Rectal smooth muscle tissue (tissue), 1 donor: ENCODE results near the gene PNPLA5.
"Not testable (repeated sequence)": the region's sequence is repeated elsewhere in the genome, so short reads cannot be mapped to it uniquely, and the experiment has no call there.

Experiments
- H3K27ac ChIP-seq: one replicate; pipeline ENCODE4 v1.7.0; 2013; ENCODE audit warnings: low read depth, low read length, inconsistent platforms
- H3K27me3 ChIP-seq: one replicate; pipeline ENCODE4 v1.7.0; 2013; ENCODE audit warnings: low read length; ENCODE audit not compliant: control insufficient read depth, insufficient read depth
- H3K36me3 ChIP-seq: one replicate; pipeline ENCODE4 v1.7.0; 2013; ENCODE audit warnings: low read length; ENCODE audit not compliant: control insufficient read depth, insufficient read depth
- H3K4me1 ChIP-seq: one replicate; pipeline ENCODE4 v1.7.0; 2013; ENCODE audit warnings: low read length; ENCODE audit not compliant: control insufficient read depth, insufficient read depth
- H3K4me3 ChIP-seq: one replicate; pipeline ENCODE4 v1.7.0; 2013; ENCODE audit warnings: low read length
- H3K9ac ChIP-seq: one replicate; pipeline ENCODE4 v1.7.0; 2013; ENCODE audit warnings: low read length

The PNPLA5 gene

DNA sequence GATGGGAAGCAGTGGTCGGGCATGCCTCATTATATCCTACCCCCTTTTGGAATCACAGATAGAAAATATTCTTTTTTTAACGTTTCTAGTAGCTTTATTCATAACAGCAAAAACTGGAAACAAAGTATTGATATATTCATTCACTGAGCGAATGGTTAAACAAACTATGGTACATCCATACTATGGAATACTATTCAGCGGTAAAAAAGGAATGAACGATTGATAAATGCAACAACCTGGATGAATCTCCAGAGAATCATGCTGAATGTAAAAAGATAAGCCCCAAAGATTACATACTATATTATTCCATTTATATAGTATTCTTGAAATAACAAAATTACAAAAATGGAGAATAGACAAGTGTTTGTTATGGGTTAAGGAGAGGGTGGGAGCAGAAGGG lies 22.0 kb downstream of the PNPLA5 start:
- no peak overlapping the region for H3K27ac ChIP-seq

DNA sequence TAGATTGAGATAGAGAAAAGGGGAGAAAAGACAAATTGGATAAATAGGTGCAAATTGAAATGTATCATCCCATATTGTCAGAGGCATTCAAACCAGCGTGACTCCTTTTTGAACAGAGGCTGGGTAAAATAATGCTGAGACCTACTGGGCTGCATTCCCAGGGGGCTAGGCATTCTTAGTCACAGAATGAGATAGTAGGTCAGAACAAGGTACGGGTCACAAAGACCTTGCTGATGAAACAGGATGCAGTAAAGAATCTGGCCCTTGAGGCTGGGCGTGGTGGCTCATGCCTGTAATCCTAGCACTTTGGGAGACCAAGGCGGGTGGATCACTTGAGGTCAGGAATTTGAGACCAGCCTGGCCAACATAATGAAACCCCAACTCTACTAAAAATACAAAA lies 22.8 kb downstream of the PNPLA5 start:
- not testable (repeated sequence) for H3K36me3 ChIP-seq, H3K4me3 ChIP-seq, H3K4me1 ChIP-seq, H3K9ac ChIP-seq, H3K27me3 ChIP-seq, H3K27ac ChIP-seq

More for the DNA sequence above, 22.0 kb downstream of the PNPLA5 start:
- H3K4me1 ChIP-seq, result no peaks in the 10 kb centered on the region
- no peaks in the 10 kb centered on the region for H3K36me3 ChIP-seq
- no peak overlapping the region for H3K9ac ChIP-seq
- H3K27me3 ChIP-seq, result no peaks in the 10 kb centered on the region
- H3K4me3 ChIP-seq, result no peak overlapping the region

DNA sequence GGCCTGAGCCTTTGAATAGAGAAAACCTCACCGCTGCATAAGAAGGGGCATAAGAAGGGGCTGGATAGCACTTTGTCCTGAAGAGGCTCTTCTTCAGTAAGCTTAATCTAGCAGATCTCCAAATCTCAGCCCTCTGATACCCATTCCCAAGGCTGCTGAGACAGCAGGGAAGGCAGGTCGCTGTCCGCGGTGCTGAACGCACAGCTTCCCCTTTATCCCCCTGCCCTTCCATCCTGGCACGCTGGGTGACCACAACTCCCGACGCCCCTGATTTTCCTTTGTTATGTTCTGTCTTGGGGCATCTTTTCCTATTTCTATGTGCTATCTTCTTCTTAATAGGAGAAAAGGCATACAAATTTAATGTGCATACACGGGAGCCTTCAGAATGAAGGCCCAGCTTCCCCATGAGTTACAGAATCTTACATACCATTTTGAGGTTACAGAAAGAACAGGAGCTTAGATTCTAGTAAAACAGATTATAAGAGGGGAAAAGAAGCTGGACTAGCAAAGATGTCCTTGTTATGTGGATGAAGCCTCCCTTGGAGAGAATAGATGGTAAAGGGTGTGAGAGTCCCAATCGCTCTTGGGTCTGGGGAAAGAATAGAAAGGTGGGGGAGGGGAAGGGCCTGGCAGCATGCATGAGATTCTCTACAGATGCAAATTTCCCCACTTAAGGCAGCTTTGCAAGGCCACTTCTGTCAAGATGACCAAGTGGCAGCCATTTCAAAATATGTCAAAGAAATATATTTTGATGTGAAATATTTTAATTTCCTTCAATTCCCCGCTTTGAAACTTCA lies 23.8 kb downstream of the PNPLA5 start:
- Histone ChIP-seq H3K36me3 (no peaks in the 10 kb centered on the region), H3K4me1 (no peaks in the 10 kb centered on the region), H3K27me3 (no peaks in the 10 kb centered on the region), H3K9ac (no peak overlapping the region), H3K27ac (no peak overlapping the region), H3K4me3 (no peak overlapping the region)

DNA sequence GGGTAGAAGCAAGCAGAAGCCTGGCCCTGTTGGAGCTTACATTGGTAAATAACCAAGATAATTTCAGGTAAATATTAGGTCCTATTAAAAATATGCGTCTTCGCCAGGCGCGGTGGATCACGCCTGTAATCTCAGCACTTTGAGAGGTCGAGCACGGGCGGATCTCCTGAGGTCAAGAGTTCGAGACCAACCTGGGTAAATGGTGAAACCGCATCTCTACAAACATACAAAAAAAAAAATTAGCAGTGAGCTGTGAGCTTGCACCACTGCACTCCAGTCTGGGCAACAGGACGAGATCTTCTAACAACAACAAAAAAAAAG lies 29.0 kb downstream of the PNPLA5 start:
- H3K27ac ChIP-seq, result no peak overlapping the region
- H3K4me1 ChIP-seq, result no peaks in the 10 kb centered on the region
- H3K27me3 ChIP-seq, result peaks cover 9% of the 10 kb centered on the region
- H3K9ac ChIP-seq, result no peak overlapping the region
- no peak overlapping the region for H3K4me3 ChIP-seq
- no peaks in the 10 kb centered on the region for H3K36me3 ChIP-seq

DNA sequence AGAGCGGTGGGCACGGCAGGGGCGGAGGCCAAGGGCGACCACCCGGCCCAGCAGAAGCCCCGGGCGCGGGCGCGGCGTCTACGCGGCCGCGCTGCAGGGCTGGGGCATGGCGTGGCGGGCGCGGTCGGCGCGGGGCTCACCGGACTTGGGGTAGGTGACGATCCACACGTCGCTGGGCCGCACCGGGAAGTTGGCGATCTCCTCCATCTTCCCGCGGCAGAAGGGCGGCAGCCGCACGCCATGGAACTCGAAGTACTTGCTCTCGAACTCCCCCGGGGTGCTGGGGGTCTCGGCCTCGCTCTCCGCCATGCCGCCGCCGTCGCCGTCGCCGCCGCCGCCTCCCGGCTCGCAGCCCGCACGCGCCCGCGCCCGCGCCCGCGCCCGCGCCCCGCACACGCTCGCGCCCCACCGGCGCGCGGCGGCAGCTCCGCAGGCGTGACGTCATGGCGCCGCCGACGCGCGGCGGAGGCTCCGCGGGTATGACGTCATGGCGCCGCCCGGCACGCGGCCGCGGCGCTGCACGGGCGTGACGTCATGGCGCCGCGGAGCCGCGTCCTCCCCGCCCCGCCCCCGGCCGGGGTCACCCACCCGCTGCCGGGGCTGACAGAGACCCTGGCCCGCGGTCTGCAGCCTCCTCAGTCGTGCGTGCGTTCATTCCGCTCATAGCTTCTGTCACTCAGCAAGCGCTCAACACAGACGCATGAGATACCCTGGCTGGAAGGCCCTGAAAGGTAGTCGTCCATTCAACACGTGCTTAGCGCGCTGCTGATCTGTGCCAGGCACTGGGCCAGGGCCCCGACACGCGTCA lies 29.5 kb downstream of the PNPLA5 start, which contains the start of gene SULT4A1:
Gene SULT4A1 (minus strand): TSS at position 440 of the 808 bp plus-strand sequence. CDS start 131 bp downstream, at position 309.
- Histone ChIP-seq H3K9ac (no peak within 1 kb of the TSS), H3K4me3 (no peak within 1 kb of the TSS), H3K4me1 (no peaks in the 10 kb centered on the region), H3K27me3 (peaks cover 9% of the 10 kb centered on the region), H3K27ac (no peak within 1 kb of the TSS), H3K36me3 (no peaks in the 10 kb centered on the region)

DNA sequence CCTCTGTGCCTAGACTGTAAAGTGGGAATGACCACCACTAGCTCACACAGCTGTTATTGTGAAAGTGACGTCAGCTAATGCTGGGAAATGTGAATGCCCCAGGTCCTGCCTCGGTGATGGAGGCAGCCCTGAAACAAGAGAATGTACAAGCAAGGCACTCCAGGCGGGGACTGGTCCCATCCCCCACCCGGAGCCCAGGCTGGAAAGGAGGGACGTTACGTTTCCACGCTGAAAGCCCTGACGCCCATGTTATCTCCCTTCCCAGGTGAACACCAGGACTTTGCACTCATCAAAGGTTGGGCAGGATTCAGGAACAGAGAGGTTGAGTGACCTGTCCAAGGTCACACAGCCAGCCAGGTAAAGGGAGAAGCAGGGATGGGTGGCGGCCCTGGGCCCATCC lies 30.3 kb downstream of the PNPLA5 start:
- no peaks in the 10 kb centered on the region for H3K36me3 ChIP-seq
- H3K27ac ChIP-seq, result no peak overlapping the region
- no peaks in the 10 kb centered on the region for H3K4me1 ChIP-seq
- no peak overlapping the region for H3K9ac ChIP-seq
- no peak overlapping the region for H3K4me3 ChIP-seq
- H3K27me3 ChIP-seq, result peaks cover 9% of the 10 kb centered on the region

DNA sequence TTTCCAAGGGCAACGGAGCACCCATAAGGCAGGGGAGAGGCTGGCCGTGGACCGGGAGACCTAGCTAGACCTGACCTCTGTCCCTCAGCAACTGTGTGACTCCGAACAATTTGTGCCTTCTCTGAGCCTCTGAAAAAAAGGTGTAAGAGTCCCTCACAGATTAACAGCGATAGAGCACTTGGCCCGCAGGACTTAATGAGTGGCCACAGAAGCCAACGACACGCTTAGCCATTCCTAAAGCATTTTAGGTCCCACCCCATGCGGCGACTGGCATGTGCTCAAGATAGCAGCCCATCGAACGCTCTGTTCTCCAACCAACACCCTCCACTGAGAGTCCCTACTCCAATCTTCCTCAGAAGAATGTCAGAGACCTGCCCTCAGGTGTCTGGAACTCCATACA lies 31.0 kb downstream of the PNPLA5 start:
- no peak overlapping the region for H3K27ac ChIP-seq
- no peaks in the 10 kb centered on the region for H3K36me3 ChIP-seq
- no peak overlapping the region for H3K9ac ChIP-seq
- H3K4me1 ChIP-seq, result no peaks in the 10 kb centered on the region
- no peak overlapping the region for H3K4me3 ChIP-seq
- H3K27me3 ChIP-seq, result peaks cover 9% of the 10 kb centered on the region

DNA sequence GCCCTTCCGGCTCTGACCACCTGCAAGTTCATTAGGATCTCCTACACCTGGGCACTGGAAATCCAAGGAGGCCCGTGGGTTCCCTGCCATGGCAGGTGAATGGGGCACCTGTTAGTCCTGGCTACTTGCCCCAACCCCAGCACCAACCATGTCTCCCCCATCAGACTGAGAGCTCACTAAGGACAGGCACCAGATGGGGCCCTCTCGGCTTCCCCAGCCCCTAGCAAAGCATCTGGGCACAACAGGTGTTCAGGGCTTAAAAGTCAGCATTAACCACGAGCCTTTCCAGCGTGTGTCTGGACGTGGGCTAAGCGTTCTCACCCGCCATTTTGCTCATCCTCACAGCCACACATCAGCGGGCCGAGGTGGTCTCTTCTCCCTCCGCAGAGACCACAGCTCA lies 31.7 kb downstream of the PNPLA5 start:
- no peaks in the 10 kb centered on the region for H3K4me1 ChIP-seq
- H3K36me3 ChIP-seq, result no peaks in the 10 kb centered on the region
- H3K4me3 ChIP-seq, result no peak overlapping the region
- H3K27ac ChIP-seq, result no peak overlapping the region
- peaks cover 9% of the 10 kb centered on the region for H3K27me3 ChIP-seq
- H3K9ac ChIP-seq, result no peak overlapping the region

DNA sequence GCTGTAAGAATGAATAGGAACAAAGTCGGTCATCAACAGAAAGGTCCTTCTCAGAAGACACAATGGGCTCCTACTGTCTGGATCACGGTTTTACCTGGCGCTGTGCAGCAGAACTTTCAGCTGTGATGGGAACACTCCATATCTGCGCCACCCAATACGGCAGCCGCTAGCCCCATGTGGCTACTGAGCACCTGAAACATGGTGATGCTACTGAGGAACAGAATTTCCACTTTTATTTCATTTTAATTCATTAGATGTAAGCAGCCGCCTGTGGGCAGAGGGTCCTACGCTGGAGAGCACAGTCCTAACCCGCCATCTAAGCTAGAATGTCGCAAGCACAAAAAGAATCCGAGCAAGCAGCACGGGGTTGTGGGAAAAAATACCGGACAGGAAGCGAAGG lies 32.2 kb downstream of the PNPLA5 start:
- H3K36me3 ChIP-seq, result no peaks in the 10 kb centered on the region
- no peak overlapping the region for H3K4me3 ChIP-seq
- peaks cover 9% of the 10 kb centered on the region for H3K27me3 ChIP-seq
- H3K9ac ChIP-seq, result no peak overlapping the region
- H3K4me1 ChIP-seq, result no peaks in the 10 kb centered on the region
- H3K27ac ChIP-seq, result no peak overlapping the region

DNA sequence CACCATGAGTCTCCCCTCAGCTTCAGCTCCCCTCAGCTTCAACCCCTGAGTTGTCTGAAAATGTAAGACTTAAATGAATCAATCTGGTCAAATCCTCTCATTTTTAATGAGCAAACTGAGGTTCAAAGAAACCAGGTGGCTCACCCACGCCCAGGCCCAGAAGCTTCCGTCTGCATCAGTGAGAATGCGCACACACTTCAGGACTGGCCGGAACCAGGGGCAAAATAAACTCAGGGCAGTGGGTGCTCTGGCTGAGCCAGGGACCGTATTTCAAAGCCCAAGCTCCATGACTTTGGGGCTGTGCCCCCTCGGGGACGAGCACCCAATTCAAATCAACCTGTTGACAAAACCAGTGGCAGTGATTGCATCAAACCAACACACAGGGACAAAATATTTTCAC lies 32.6 kb downstream of the PNPLA5 start:
- Histone ChIP-seq H3K27ac (no peak overlapping the region), H3K4me3 (no peak overlapping the region), H3K9ac (no peak overlapping the region), H3K27me3 (peaks cover 9% of the 10 kb centered on the region), H3K4me1 (no peaks in the 10 kb centered on the region), H3K36me3 (no peaks in the 10 kb centered on the region)

DNA sequence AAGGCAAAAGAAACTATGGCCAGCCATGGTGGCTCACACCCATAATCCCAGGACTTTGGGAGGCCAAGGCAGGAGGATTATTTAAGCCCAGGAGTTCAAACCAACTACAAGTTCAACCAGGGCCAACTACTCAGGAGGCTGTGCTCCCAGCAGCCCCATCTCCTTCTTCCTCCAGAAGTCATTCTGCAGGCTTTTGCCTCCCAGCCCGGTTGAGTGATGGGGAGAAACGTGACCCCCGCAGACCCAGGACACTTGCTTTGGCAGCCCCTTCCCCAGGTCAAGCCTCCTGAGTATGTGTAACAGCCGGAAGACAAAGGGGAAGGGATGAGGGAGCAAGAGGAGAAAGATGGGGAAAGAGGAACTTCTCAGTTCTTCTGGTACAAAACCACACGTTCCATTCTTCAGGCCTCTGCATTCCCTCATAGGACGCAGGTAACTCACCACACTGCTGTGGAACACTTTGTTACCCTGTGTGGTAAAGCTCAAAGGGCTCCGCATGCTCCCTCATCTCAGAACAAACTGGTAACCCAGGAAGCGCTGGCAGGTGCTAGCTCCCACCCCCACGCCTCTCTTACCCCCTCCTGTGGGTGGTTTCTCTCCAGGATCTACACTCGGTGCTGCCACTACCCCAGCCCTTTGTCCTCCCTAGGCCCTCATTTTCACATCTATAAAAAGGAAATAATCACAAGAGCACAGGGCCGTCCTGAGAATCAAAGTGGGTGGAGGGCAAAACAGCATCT lies 33.5 kb downstream of the PNPLA5 start:
- no peak overlapping the region for H3K9ac ChIP-seq
- peaks cover 9% of the 10 kb centered on the region for H3K27me3 ChIP-seq
- H3K4me3 ChIP-seq, result no peak overlapping the region
- no peak overlapping the region for H3K27ac ChIP-seq
- no peaks in the 10 kb centered on the region for H3K36me3 ChIP-seq
- no peaks in the 10 kb centered on the region for H3K4me1 ChIP-seq

DNA sequence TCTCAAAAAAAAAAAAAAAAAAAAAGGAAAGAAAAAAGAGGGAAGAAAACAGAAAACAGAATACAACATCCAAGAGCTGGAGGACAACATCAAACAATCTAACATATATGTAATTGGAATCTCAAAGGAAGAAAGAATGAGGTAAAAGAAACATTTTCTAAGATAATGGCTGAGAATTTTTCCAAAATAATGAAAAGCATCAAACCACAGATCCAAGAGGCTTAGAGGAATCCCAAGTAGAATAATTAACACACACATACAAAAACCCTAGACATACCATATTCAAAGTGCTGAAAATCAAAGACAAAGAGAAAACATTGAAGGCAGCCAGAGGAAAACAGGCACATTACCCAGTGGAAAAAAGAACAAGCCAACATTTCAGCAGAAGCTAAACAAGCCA lies 34.4 kb downstream of the PNPLA5 start:
- no peak overlapping the region for H3K4me3 ChIP-seq
- no peaks in the 10 kb centered on the region for H3K36me3 ChIP-seq
- H3K4me1 ChIP-seq, result no peaks in the 10 kb centered on the region
- H3K27me3 ChIP-seq, result peaks cover 9% of the 10 kb centered on the region
- no peak overlapping the region for H3K27ac ChIP-seq
- no peak overlapping the region for H3K9ac ChIP-seq
